Sigmoid colon (tissue), 4 donors: Measurements from ENCODE around the gene FOXN3.

ENCODE experiments used
- EP300 ChIP-seq, 4 donors: sonication (generic); formaldehyde crosslinking; IDR thresholded peaks; one replicate each; pipeline ENCODE4 v1.6.1; 2017; ENCODE audit warnings: antibody characterized with exemption in 4 of 4
- POLR2A ChIP-seq, 2 donors: fragments of 450-650 bp; IDR thresholded peaks; one replicate each; pipeline ENCODE4 v1.6.1; 2016; ENCODE audit warnings: antibody characterized with exemption in 2 of 2, mild to moderate bottlenecking in 2 of 2, moderate library complexity in 2 of 2
- TF ChIP-seq, protein P1 (sequence below), 4 experiments: fragments of 450-650 bp in 3 of 4; fragments of 200-600 bp in 1 of 4; IDR thresholded peaks; one replicate each; pipeline ENCODE4 v1.5.1; 2016 to 2019; ENCODE audit warnings: antibody characterized with exemption in 4 of 4, mild to moderate bottlenecking in 3 of 4, moderate library complexity in 2 of 4

DNA sequence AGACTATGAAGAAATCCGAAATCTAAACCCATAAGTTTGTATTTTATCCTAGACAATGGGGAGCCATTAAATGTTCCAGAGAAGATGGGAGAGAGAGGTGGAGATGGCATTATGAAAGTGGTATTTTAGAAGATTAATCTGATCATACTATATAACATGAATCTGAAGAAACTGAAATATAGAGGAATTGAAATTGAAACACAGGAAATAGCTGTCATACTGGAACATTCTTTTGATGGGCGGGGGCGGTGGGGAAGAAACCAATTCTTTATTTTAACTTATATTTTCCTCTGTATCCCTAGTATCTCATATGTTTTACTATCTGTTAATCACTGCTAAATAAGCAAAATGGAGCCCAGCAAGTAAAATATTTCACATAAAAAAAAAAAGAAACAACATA lies 27.0 kb upstream of the FOXN3 start:
- TF ChIP-seq POLR2A (IDR thresholded peaks at IDR 0.05) (no peak), EP300 (IDR thresholded peaks at IDR 0.05) (no peak)
- TF ChIP-seq, protein P1, sequence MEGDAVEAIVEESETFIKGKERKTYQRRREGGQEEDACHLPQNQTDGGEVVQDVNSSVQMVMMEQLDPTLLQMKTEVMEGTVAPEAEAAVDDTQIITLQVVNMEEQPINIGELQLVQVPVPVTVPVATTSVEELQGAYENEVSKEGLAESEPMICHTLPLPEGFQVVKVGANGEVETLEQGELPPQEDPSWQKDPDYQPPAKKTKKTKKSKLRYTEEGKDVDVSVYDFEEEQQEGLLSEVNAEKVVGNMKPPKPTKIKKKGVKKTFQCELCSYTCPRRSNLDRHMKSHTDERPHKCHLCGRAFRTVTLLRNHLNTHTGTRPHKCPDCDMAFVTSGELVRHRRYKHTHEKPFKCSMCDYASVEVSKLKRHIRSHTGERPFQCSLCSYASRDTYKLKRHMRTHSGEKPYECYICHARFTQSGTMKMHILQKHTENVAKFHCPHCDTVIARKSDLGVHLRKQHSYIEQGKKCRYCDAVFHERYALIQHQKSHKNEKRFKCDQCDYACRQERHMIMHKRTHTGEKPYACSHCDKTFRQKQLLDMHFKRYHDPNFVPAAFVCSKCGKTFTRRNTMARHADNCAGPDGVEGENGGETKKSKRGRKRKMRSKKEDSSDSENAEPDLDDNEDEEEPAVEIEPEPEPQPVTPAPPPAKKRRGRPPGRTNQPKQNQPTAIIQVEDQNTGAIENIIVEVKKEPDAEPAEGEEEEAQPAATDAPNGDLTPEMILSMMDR (IDR thresholded peaks at IDR 0.05), result no peak
